ENCODE measurements around the gene AEBP2. TPM values are rescaled to one million over a fixed set of nuclear protein-coding genes. Genes with fewer than 3 reads are reported as not detected.
"Not testable (repeated sequence)": the region's sequence is repeated elsewhere in the genome, so short reads cannot be mapped to it uniquely, and the experiment has no call there.

AEBP2 gene
- total RNA-seq, 1 donor from 2014 or later: 35.2 TPM

DNA sequence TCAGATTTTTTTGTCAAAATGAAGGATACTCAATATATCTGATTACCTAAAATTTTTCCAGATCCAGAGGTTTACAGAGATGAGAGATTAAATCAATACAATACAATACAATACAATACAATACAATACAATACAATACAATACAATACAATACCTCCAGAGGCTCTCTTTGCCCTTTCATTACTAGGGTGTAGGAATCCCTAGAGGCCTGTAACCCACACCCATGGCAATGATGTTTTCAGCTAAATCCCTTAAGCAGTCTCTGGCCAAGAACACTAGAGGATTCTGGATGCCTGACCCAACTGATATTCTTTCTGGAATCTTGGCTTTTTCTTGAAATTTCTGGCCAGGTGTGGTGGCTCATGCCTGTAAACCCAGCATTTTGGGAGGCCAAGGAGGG lies 23.7 kb upstream of the AEBP2 start:
- no peak for DNase-seq (ENCODE audit: low read depth, low spot score)
- H3K27ac Mint-ChIP-seq (ENCODE audit: unreplicated experiment): no peak overlapping the region
- H3K27me3 Mint-ChIP-seq (ENCODE audit: low read depth): no peaks in the 10 kb centered on the region
- no peaks in the 10 kb centered on the region for H3K36me3 Mint-ChIP-seq (ENCODE audit: low read depth)
- peaks cover under 1% of the 10 kb centered on the region for H3K4me1 Mint-ChIP-seq
- H3K9me3 Mint-ChIP-seq: peaks cover 3% of the 10 kb centered on the region
- TF ChIP-seq, protein P1, sequence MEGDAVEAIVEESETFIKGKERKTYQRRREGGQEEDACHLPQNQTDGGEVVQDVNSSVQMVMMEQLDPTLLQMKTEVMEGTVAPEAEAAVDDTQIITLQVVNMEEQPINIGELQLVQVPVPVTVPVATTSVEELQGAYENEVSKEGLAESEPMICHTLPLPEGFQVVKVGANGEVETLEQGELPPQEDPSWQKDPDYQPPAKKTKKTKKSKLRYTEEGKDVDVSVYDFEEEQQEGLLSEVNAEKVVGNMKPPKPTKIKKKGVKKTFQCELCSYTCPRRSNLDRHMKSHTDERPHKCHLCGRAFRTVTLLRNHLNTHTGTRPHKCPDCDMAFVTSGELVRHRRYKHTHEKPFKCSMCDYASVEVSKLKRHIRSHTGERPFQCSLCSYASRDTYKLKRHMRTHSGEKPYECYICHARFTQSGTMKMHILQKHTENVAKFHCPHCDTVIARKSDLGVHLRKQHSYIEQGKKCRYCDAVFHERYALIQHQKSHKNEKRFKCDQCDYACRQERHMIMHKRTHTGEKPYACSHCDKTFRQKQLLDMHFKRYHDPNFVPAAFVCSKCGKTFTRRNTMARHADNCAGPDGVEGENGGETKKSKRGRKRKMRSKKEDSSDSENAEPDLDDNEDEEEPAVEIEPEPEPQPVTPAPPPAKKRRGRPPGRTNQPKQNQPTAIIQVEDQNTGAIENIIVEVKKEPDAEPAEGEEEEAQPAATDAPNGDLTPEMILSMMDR (conservative IDR thresholded peaks at IDR 0.05): no peak
- no peak overlapping the region for H3K4me3 Mint-ChIP-seq

DNA sequence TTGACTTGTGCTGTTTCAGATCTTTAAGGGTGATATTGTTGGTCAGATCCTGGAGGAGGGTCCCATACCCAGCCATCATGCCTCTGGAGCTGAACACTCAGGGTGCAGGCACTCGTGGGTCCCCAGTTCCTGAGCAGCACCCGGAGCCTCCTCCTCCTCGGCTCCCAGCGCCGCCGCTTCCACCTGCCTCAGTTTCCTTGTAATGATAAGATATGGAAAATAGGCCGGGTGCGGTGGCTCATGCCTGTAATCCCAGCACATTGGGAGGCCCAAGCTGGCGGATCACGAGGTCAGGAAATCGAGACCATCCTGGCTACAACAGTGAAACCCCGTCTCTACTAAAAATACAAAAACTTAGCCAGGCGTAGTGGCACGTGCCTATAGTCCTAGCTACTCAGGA lies 20.2 kb upstream of the AEBP2 start:
- Mint-ChIP-seq H3K27me3 (ENCODE audit: low read depth) (no peaks in the 10 kb centered on the region), H3K9me3 (peaks cover 3% of the 10 kb centered on the region), H3K36me3 (ENCODE audit: low read depth) (no peaks in the 10 kb centered on the region), H3K4me3 (no peak overlapping the region), H3K4me1 (no peaks in the 10 kb centered on the region), H3K27ac (ENCODE audit: unreplicated experiment) (no peak overlapping the region)
- DNase-seq (ENCODE audit: low read depth, low spot score): no peak
- TF ChIP-seq, protein P1 (conservative IDR thresholded peaks at IDR 0.05): no peak

DNA sequence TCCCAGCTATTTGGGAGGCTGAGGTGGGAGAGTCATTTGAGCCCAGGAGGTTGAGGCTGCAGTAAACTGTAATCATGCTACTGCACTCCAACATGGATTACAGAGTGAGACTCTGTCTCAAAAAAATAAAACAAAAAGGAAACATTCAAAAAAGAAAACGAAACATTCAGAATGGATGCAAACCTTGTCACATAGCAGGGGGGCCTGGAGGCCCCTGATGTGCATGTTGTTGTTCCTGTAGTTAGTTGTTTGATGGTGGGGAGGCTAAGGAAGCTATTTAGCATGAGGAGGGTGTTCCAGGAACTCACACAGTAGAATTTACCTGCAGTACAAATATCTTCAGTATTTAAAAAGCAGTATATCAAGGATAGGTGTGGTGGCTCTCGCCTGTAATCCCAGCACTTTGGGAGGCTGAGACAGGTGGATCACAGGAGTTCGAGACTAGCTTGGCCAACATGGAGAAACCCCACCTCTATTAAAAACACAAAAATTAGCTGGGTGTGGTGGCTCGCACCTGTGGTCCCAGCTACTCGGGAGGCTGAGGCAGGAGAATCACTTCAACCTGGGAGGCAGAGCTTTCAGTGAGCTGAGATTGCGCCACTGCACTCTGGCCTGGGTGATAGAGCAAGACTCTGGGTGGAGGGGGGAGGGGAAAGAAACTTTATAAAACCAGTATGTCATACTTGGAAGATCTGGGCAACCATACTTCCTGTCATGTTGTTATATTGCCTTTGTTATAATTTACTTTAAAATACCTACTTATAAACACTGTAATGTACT lies 17.6 kb upstream of the AEBP2 start:
- H3K9me3 Mint-ChIP-seq: peaks cover 6% of the 10 kb centered on the region
- H3K4me1 Mint-ChIP-seq: no peaks in the 10 kb centered on the region
- no peak for DNase-seq (ENCODE audit: low read depth, low spot score)
- no peaks in the 10 kb centered on the region for H3K27me3 Mint-ChIP-seq (ENCODE audit: low read depth)
- TF ChIP-seq, protein P1 (conservative IDR thresholded peaks at IDR 0.05): no peak
- peak overlapping the region; percentile 35 for H3K27ac Mint-ChIP-seq (ENCODE audit: unreplicated experiment)
- H3K4me3 Mint-ChIP-seq: no peak overlapping the region
- H3K36me3 Mint-ChIP-seq (ENCODE audit: low read depth): no peaks in the 10 kb centered on the region

DNA sequence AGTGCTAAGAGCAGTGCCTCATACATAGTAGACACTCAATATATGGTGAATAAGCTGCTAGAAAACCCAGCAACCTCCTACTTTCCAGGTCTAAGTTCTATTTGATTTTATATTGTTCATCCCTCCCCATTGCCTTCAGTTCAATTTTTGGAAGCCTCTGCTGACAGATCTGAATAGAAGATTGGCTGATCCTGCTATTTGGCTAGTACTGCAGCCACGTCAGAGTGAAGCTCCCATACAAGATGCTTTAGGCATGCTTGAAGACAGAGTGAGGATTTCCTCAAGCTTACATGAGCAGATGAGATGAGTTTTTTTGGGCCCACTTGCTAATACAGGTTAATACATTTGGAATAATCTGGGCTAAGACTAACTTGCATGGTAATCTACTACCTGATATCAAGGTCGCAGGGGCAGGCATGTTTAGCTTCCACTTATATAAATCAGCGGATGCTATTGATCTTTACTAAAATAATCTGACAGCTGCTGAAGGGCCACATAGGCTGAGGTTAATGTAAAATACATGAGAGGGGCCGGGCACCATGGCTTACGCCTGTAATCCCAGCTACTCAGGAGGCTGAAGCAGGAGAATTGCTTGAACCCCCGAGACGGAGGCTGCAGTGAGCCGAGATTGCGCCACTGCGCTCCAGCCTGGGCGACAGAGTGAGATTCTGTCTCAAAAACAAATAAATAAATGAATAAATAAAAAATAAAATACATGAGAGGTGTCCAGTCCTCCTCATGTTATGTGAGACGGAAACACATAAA lies 15.9 kb upstream of the AEBP2 start:
- Mint-ChIP-seq H3K4me1 (no peaks in the 10 kb centered on the region), H3K4me3 (no peak overlapping the region), H3K27ac (ENCODE audit: unreplicated experiment) (no peak overlapping the region), H3K27me3 (ENCODE audit: low read depth) (no peaks in the 10 kb centered on the region), H3K36me3 (ENCODE audit: low read depth) (no peaks in the 10 kb centered on the region), H3K9me3 (peaks cover 6% of the 10 kb centered on the region)
- TF ChIP-seq, protein P1 (conservative IDR thresholded peaks at IDR 0.05): no peak
- no peak for DNase-seq (ENCODE audit: low read depth, low spot score)

DNA sequence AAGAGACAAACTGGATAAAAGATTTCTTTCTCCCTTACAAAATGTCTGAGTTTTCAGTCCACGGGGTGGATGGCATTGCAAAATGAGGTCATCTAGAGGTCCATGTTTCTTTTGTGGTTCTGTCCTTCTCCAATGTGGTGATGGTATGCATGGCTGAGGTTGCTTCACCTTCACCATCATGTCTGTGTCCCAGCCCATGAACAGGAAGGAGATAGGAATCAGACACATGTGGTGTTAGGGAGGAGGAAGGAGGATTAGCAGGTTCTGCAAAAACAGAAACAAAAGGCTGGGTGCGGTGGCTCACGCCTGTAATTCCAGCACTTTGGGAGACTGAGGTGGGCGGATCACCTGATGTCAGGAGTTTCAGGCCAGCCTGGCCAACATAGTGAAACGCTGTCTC lies 11.0 kb upstream of the AEBP2 start:
- H3K27ac Mint-ChIP-seq (ENCODE audit: unreplicated experiment): no peak overlapping the region
- no peaks in the 10 kb centered on the region for H3K27me3 Mint-ChIP-seq (ENCODE audit: low read depth)
- peaks cover 3% of the 10 kb centered on the region for H3K9me3 Mint-ChIP-seq
- H3K4me3 Mint-ChIP-seq: no peak overlapping the region
- H3K36me3 Mint-ChIP-seq (ENCODE audit: low read depth): no peaks in the 10 kb centered on the region
- no peak for DNase-seq (ENCODE audit: low read depth, low spot score)
- TF ChIP-seq, protein P1 (conservative IDR thresholded peaks at IDR 0.05): no peak
- H3K4me1 Mint-ChIP-seq: peaks cover 9% of the 10 kb centered on the region

DNA sequence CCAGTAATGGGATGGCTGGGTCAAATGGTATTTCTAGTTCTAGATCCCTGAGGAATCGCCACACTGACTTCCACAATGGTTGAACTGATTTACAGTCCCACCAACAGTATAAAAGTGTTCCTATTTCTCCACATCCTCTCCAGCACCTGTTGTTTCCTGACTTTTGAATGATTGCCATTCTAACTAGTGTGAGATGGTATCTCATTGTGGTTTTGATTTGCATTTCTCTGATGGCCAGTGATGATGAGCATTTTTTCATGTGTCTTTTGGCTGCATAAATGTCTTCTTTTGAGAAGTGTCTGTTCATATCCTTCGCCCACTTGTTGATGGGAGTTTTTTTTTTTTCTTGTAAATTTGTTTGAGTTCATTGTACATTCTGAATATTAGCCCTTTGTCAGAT lies 9.8 kb upstream of the AEBP2 start:
- not testable (repeated sequence) for H3K27ac Mint-ChIP-seq (ENCODE audit: unreplicated experiment); H3K4me1 Mint-ChIP-seq; H3K27me3 Mint-ChIP-seq (ENCODE audit: low read depth); H3K4me3 Mint-ChIP-seq; DNase-seq (ENCODE audit: low read depth, low spot score); H3K9me3 Mint-ChIP-seq; H3K36me3 Mint-ChIP-seq (ENCODE audit: low read depth)
